K562 (cell line): ENCODE results near the gene FAM20B.

Experiments
- ATF2 ChIP-seq: sonication (generic); formaldehyde crosslinking; IDR thresholded peaks from 2 replicates; pipeline ENCODE4 v1.8.1; 2022; ENCODE audit warnings: missing genetic modification reagents
- ELF4 ChIP-seq: fragments of 450-650 bp; formaldehyde crosslinking; IDR thresholded peaks from 2 replicates; pipeline ENCODE4 v1.4.0; 2022; ENCODE audit warnings: missing genetic modification characterization
- EP300 ChIP-seq: IDR thresholded peaks from 2 replicates; pipeline ENCODE4 v1.6.1; 2012; ENCODE audit warnings: low read length, improper control_type of control experiment
- FOXA1 ChIP-seq: fragments of 450-650 bp; IDR thresholded peaks from 2 replicates; pipeline ENCODE4 v1.6.1; 2016; ENCODE audit warnings: mild to moderate bottlenecking, borderline replicate concordance
- FOXJ3 ChIP-seq: sonication (generic); formaldehyde crosslinking; IDR thresholded peaks from 2 replicates; pipeline ENCODE4 v1.4.0; 2020; ENCODE audit warnings: mild to moderate bottlenecking, missing genetic modification reagents
- POLR3G ChIP-seq: IDR thresholded peaks from 2 replicates; pipeline ENCODE4 v1.6.1; 2011; ENCODE audit not compliant: insufficient read length, insufficient replicate concordance; ENCODE audit errors: extremely low read depth
- RBM15 ChIP-seq: fragments of 200-400 bp; formaldehyde crosslinking; IDR thresholded peaks from 2 replicates; pipeline ENCODE4 v1.6.1; 2018; ENCODE audit warnings: mild to moderate bottlenecking, low read length, moderate library complexity; ENCODE audit not compliant: insufficient read depth
- SP1 ChIP-seq: sonication (generic); formaldehyde crosslinking; IDR thresholded peaks from 2 replicates; pipeline ENCODE4 v1.8.1; 2022; ENCODE audit warnings: mild to moderate bottlenecking, missing genetic modification reagents
- SPI1 ChIP-seq: IDR thresholded peaks from 2 replicates; pipeline ENCODE4 v1.6.1; 2011; ENCODE audit warnings: low read depth, low read length, control low read depth, borderline replicate concordance
- TF ChIP-seq, protein P1 (sequence below): fragments of 450-650 bp; formaldehyde crosslinking; IDR thresholded peaks from 2 replicates; pipeline ENCODE4 v1.4.0; 2022; ENCODE audit warnings: missing genetic modification characterization

- TF ChIP-seq ELF4 (CRISPR knock-in tag) (no peak), EP300 (no peak), ATF2 (CRISPR knock-in tag) (no peak), SP1 (CRISPR knock-in tag) (no peak), FOXJ3 (CRISPR knock-in tag) (no peak), RBM15 (no peak), POLR3G (no peak), FOXA1 (no peak), SPI1 (no peak)
- TF ChIP-seq, protein P1, sequence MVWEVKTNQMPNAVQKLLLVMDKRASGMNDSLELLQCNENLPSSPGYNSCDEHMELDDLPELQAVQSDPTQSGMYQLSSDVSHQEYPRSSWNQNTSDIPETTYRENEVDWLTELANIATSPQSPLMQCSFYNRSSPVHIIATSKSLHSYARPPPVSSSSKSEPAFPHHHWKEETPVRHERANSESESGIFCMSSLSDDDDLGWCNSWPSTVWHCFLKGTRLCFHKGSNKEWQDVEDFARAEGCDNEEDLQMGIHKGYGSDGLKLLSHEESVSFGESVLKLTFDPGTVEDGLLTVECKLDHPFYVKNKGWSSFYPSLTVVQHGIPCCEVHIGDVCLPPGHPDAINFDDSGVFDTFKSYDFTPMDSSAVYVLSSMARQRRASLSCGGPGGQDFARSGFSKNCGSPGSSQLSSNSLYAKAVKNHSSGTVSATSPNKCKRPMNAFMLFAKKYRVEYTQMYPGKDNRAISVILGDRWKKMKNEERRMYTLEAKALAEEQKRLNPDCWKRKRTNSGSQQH (CRISPR knock-in tag): no peak
Measured at GRCh38 chr1:179099891-179100290, 74.2 kb downstream of the FAM20B start.
